NCI-H2196 (cell line): ENCODE data around the gene EBF3.

Experiments used
- DNase-seq: peaks from one replicate; lab custom pipeline; 2025; ENCODE audit not compliant: unreplicated experiment; lab: John Stamatoyannopoulos, UW

EBF3 gene

GRCh38 chr10:129960481-129961156 lies 3.5 kb downstream of the EBF3 start:
- no peak for DNase-seq

GRCh38 chr10:129959544-129960480 lies 4.3 kb downstream of the EBF3 start:
- DNase-seq: no peak

GRCh38 chr10:129958629-129959543 lies 5.2 kb downstream of the EBF3 start:
- DNase-seq: no peak

- DNase-seq: no peak
These were observed 5.9 kb downstream of the EBF3 start for GRCh38 chr10:129958148-129958628.

- DNase-seq: no peak
These were observed 7.0 kb downstream of the EBF3 start for GRCh38 chr10:129956876-129957673.

- DNase-seq: no peak
These were observed 7.8 kb downstream of the EBF3 start for GRCh38 chr10:129956286-129956670.

GRCh38 chr10:129955601-129956285 lies 8.3 kb downstream of the EBF3 start:
- DNase-seq: no peak

GRCh38 chr10:129954492-129955315 lies 9.4 kb downstream of the EBF3 start:
- no peak for DNase-seq

GRCh38 chr10:129953119-129954051 lies 10.7 kb downstream of the EBF3 start:
- DNase-seq: no peak

GRCh38 chr10:129952378-129953118 lies 11.5 kb downstream of the EBF3 start:
- no peak for DNase-seq

- DNase-seq: no peak
These were observed 12.2 kb downstream of the EBF3 start for GRCh38 chr10:129951970-129952265.

GRCh38 chr10:129951101-129951969 lies 12.7 kb downstream of the EBF3 start:
- DNase-seq: no peak

GRCh38 chr10:129950676-129951075 lies 13.4 kb downstream of the EBF3 start:
- no peak for DNase-seq

- DNase-seq: no peak
These were observed 14.2 kb downstream of the EBF3 start for GRCh38 chr10:129949891-129950291.

GRCh38 chr10:129949411-129949810 lies 14.7 kb downstream of the EBF3 start:
- no peak for DNase-seq

GRCh38 chr10:129946859-129947258 lies 17.2 kb downstream of the EBF3 start:
- DNase-seq: no peak
